ENCODE measurements around the gene CAMTA1.

CAMTA1 gene

GRCh38 chr1:7616076-7616832, 831.0 kb downstream of the CAMTA1 start:
- DNase-seq (ENCODE audit: low read depth in 2 of 2, low spot score in 1 of 2): no peak

- no peak for DNase-seq (ENCODE audit: low read depth in 2 of 2, low spot score in 1 of 2)
Measured at GRCh38 chr1:7616953-7617352, 831.7 kb downstream of the CAMTA1 start.

- DNase-seq (ENCODE audit: low read depth in 2 of 2, low spot score in 1 of 2): no peak
Measured at GRCh38 chr1:7617826-7618225, 832.6 kb downstream of the CAMTA1 start.

- no peak for DNase-seq (ENCODE audit: low read depth in 2 of 2, low spot score in 1 of 2)
Measured at GRCh38 chr1:7620196-7620595, 834.9 kb downstream of the CAMTA1 start.

GRCh38 chr1:7621334-7622219, 836.3 kb downstream of the CAMTA1 start:
- DNase-seq (ENCODE audit: low read depth in 2 of 2, low spot score in 1 of 2): no peak

- no peak for DNase-seq (ENCODE audit: low read depth in 2 of 2, low spot score in 1 of 2)
Measured at GRCh38 chr1:7623842-7624241, 838.6 kb downstream of the CAMTA1 start.

- no peak for DNase-seq (ENCODE audit: low read depth in 2 of 2, low spot score in 1 of 2)
Measured at GRCh38 chr1:7624791-7625355, 839.6 kb downstream of the CAMTA1 start.

GRCh38 chr1:7625401-7625800, 840.1 kb downstream of the CAMTA1 start:
- DNase-seq (ENCODE audit: low read depth in 2 of 2, low spot score in 1 of 2): no peak

GRCh38 chr1:7628273-7628672, 843.0 kb downstream of the CAMTA1 start:
- DNase-seq (ENCODE audit: low read depth in 2 of 2, low spot score in 1 of 2): no peak

- no peak for DNase-seq (ENCODE audit: low read depth in 2 of 2, low spot score in 1 of 2)
Measured at GRCh38 chr1:7629011-7629410, 843.8 kb downstream of the CAMTA1 start.

- no peak for DNase-seq (ENCODE audit: low read depth in 2 of 2, low spot score in 1 of 2)
Measured at GRCh38 chr1:7629465-7630195, 844.4 kb downstream of the CAMTA1 start.

GRCh38 chr1:7630378-7630777, 845.1 kb downstream of the CAMTA1 start:
- no peak for DNase-seq (ENCODE audit: low read depth in 2 of 2, low spot score in 1 of 2)

- no peak for DNase-seq (ENCODE audit: low read depth in 2 of 2, low spot score in 1 of 2)
Measured at GRCh38 chr1:7632176-7632575, 846.9 kb downstream of the CAMTA1 start.

GRCh38 chr1:7632681-7633080, 847.4 kb downstream of the CAMTA1 start:
- no peak for DNase-seq (ENCODE audit: low read depth in 2 of 2, low spot score in 1 of 2)

- no peak for DNase-seq (ENCODE audit: low read depth in 2 of 2, low spot score in 1 of 2)
Measured at GRCh38 chr1:7633506-7634245, 848.4 kb downstream of the CAMTA1 start.

- DNase-seq (ENCODE audit: low read depth in 2 of 2, low spot score in 1 of 2): no peak
Measured at GRCh38 chr1:7634546-7635240, 849.4 kb downstream of the CAMTA1 start.

- no peak for DNase-seq (ENCODE audit: low read depth in 2 of 2, low spot score in 1 of 2)
Measured at GRCh38 chr1:7636795-7637526, 851.7 kb downstream of the CAMTA1 start.

- DNase-seq (ENCODE audit: low read depth in 2 of 2, low spot score in 1 of 2): no peak
Measured at GRCh38 chr1:7638078-7638477, 852.8 kb downstream of the CAMTA1 start.

- no peak for DNase-seq (ENCODE audit: low read depth in 2 of 2, low spot score in 1 of 2)
Measured at GRCh38 chr1:7639435-7640131, 854.3 kb downstream of the CAMTA1 start.

All from stimulated activated CD8-positive, alpha-beta memory T cell treated with anti-CD3 and anti-CD28 coated beads, Interleukin-4, amount 100 ng/mL, for 4 hours (primary cell).